Measurements from ENCODE around the gene OR2V2.

The OR2V2 gene

GRCh38 chr5:181192337-181193046, 45.1 kb downstream of the OR2V2 start:
- DNase-seq = no peak

- no peak for DNase-seq
These were observed 46.3 kb downstream of the OR2V2 start for GRCh38 chr5:181193656-181194055.

DNA sequence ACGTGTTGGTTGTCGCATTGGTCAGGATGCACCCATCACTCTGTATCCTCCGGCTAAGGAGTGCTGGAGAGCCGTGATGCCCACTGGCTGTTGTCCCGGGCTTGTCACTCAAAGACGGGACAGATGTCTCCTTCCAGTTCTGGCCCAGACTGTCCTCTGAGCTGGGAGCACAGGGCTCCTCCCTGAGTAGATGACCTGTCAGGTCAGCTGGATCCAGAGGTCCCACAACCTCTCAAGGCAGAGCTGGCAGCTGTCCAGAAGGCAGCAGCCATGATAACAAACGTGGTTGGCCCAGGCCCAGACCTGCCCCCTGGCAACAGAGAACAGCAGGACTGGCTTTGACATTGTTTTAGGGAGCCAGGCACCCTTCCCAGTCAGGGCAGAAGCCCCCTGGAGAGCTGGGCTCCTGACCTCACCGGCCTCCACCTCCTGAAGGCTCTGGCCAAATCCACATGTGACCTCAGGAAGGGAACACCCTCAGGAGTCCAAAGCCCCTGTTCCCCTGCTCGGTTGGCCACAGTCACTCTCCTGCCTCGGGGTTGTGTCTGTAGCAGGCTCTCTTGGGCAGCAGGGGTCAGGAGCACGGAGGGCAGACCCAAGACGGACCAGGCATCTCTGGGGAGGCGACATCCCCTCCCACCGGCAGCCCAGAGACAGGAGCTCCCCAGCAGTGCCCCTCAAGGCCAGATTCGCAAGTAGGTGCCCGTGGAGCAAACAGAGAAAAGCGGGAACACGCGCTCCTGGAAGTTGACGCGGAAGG, 47.3 kb downstream of the OR2V2 start:
- no peak for DNase-seq

DNA sequence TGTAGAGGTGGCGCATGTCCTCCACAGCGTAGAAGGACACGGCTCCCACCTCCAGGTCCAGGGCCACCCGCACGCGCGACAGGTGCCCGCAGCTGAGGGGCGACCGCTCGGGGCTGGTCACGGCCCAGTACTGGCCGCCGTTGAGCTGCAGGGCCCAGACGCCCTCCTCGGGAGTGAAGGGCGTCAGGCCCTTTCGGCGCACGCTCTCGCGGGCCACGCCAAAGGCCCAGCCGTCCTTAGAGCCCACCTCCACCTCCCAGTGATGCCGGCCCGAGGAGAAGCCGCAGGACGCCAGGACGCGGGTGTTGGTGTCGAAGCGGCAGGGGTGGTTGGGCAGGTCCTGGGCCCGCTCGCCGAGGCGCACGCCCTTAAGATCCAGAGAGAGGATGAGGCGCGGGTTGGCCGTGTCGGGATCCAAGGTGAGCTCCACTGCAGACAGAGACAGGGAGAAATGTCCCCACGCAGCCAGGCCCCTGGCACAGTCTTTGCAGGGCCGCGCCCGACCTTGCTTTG, 47.9 kb downstream of the OR2V2 start:
- no peak for DNase-seq

DNA sequence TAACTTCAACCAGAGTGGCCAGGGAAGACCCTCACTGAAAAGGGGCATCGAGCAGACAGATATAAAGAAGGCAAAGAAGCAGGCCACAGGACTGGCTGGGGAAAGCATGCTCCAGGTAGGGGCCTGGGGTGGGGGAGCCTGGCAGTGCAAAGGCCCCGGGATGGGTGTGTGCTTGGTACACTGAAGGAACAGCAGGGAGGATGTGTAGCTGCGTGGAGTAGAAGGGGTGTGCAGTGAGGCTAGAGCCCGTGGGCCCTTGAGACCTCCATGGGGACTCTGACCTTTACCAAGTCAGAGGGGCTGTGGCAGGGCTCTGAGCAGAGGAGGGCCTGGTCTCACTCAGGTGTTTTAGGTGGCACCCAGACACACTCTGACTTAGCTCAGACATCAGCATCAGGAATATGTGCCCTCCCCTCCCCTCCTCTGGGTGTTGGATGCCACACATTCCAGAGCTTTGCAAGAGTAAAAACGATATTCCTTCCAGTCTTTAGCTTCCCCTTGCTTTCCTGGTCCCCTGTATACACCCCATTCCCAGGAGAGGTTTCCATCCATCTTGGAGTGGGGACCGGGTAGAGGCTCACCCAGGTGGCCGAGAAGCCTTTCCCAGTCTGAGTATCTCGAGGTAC, 50.1 kb downstream of the OR2V2 start:
- DNase-seq = no peak

DNA sequence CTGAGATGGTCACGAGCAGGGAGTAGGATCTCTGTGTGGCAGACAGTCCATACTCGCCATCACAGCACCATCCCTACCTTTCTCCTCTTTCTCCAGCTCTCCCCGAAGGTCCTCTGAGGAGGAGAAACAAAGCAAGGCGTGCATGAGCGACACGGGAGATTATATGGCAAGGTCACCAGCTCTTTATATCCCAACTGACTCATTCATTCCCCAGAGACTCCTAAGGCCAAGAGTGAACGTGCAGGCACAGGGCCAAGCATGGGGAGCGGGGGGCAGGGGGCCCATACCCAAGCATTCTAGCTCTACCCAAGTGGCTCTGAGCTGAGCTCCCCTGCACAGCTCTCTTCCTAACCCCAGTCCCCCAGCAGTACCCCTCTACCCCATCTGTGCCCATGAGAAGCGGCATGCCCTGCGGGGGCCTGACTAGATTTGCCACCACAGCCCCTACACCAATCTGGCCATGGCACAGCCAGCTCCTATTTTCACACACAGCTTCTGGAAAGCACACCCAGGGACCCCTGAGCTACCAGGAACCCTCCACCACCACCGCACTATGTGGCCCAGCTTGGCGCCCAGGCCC, 50.8 kb downstream of the OR2V2 start:
- DNase-seq = no peak

- DNase-seq = no peak
These were observed 51.6 kb downstream of the OR2V2 start for GRCh38 chr5:181198905-181199519.

GRCh38 chr5:181199881-181200638, 52.7 kb downstream of the OR2V2 start:
- no peak for DNase-seq

GRCh38 chr5:181200816-181201215, 53.4 kb downstream of the OR2V2 start:
- DNase-seq = no peak

- no peak for DNase-seq
These were observed 55.8 kb downstream of the OR2V2 start for GRCh38 chr5:181203093-181203711.

DNA sequence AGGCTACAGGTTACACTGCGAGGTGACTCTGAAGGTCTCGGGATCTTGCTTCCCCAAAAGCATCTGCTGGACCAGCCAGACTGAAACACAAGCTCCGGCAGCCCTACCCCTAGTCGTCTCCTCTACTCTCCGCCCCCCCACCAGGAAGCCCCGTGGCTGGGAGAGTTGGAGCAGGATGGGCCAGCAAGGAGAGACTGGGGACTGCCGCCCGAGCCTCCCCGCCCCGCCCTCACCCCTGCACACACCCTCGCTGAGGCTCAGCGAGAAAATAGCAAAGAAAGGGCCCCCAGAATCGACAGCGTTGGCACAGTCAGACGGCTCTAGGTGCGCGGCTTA, 56.4 kb downstream of the OR2V2 start:
- DNase-seq = no peak

DNA sequence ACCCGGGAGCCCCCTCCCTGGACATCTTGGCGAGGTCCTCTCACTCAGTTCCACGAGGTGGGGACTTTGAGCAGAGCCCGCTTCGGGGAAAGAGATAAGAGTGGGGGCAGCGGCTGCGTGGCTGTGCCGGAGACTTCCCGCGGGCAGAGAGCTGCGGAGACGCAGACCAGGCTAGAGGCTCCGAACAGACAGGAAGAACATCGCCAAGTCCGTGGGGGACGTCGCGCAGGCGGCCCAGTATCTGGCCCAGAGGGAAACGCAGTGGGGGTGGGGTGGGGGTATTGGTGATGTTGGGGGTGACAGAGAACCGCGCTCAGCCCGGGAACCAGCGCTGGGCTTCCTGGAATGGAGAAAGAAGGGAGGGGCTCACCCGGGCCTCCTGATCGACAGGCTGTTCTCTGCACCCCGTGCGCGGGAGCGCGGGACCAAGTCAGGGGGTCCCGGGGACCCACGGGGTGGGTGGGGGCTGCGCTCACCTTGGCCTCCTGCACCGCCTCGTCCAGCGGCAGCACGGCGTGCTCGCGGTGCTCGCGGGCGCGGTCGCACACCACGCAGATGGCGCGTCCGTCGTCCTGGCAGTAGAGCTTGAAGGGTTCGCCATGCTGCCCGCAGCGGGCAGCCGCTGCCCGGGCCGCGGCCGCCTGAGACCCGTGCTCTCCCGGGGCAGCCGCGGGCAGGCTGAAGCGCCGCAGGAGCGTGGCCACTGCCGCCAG, 56.9 kb downstream of the OR2V2 start:
- no peak for DNase-seq

DNA sequence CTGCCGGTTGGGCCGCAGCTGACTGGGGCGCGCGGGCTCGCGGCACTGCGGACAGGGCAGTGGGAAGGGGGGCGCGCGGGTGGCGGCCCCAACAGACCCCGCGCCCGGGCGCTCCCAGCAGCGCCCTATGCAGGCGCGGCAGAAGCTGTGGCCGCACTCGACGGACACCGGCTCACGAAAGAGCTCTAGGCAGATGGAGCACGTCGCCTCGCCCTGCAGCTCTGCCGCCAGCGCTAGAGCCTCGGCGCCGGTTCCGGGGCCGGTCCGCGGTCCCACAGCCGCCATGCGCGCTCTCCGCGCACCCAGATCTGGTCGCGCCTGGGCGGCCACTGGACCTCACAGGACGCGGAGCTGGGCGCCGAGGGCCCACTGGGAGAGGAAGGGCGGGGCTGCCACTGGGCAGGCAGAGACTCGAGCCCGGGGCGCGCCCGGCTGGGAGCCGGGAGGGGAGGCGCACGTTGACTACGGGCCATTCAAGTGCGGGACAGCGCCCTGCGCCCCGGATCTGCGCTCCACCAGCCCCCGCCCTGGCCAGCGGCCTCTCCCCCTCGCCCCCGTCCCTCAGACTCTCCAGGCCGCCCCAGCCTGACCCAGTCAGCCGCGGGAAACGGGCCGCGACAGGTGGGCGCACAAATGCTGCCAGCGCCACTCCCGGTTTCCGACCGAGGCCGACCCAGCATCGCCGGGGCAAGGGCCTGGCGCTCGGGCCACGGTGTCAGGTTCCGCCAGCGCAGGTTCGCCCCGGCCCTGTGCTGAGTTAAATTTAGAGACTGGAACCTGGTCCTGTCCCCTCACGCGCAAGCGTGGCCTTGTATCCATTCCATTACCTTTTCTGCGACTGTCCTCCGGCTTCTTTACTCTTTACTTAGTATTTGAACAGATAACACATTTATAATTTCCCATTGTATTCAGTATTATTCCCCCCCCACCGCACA, 57.7 kb downstream of the OR2V2 start, which contains the start of gene TRIM7:
TSS of gene TRIM7 (minus strand) at position 371 of the 935 bp plus-strand sequence. CDS start at position 285, 86 bp downstream.
- no peak for DNase-seq

DNA sequence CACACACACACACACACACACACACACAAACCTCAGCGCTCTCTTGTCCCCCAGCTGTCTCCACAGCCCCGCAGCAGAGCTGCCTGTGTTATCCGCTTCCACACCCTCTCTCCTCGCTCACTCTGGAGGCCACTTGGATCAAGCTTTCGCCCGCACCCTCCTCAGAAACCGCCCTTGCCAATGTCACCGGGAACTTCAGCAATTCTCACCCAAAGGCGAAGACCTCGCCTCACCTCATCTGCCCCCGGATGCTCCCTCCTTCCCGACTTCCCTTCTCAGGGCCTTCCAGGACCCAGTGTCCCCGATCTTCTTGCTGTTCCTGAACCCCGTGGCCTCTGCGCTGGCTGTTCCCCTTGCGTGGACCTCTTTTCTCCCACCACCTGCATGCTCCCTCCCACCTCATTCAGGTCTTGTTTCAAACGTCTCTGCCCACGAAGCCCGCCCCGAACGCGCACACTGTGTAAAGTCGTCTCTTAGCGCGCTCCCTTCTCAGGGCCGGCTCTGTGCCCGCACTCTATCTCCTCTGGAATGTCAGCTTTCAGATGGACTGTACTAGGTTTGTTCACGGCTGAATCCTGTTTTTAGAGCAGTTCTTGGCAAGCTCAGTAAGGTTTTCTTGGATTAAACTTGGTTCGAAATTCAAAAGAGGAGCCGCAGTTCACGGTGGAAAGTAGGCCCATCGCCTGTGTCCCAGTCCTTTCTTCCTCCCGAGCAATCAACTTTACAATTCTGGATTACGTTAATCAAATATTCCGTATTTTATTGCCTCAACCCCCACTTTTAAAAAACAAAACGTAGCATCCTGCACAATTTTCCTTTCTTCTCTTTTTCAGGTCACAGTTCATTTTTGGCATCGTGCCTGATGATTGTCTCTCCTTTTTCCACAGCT, 58.6 kb downstream of the OR2V2 start:
- DNase-seq = no peak

DNA sequence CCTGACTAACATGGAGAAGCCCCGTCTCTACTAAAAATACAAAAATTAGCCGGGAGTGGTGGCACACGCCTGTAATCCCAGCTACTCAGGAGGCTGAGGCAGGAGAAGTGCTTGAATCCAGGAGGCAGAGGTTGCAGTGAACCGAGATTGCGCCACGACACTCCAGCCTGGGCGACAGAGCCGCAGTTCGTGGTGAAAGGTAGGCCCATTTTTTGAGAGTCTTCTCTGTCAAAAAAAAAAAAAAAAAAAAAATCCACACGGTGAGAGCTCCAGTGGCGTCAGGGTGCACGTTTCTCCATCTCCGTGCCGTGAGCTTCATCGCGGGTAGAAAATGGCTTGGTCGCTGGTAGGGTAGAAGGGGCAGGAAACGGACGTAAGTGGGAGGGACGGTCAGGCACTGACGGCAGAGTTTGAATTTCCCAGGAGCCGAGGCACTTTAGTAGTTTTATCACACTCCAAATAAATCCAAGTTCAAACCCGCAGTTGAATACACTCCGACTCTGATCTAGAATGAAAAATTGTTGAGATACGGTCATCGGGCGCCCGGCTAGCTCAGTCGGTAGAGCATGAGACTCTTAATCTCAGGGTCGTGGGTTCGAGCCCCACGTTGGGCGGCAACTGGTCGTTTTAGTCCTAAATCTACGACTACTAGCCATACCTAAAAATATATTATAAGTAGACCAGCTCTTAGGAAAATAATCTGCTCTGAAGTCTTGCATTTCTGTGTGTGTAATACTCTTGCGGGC, 60.0 kb downstream of the OR2V2 start:
- no peak for DNase-seq

DNA sequence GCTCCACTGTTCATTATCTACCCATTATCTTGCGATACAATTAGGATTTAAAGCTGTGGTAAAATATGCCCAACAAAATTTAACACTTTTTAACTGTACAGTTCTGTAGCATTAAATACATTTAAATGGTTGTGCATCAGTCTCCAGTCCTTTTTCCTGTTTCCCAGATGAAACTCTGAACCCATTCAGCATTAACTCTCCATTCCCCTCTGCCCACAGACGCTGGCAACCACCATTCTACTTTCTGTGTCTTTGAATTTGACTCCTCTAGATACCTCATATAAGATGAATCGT, 60.5 kb downstream of the OR2V2 start:
- DNase-seq = no peak

All from SIG-M5 (cell line).